ENCODE measurements around the gene CLCN2. TPM values are rescaled to one million over a fixed set of nuclear protein-coding genes. Genes with fewer than 3 reads are reported as not detected.

The CLCN2 gene
- total RNA-seq, 1 experiment from 2014 or later, result 21.6 TPM

GRCh38 chr3:184322731-184323487, 38.5 kb downstream of the CLCN2 start:
- H3K9ac ChIP-seq (ENCODE audit: low read length), result no peak overlapping the region
- no peak overlapping the region for H3K27ac ChIP-seq (ENCODE audit: low read depth, low read length)
- H2AFZ ChIP-seq (ENCODE audit: low read depth, low read length, poor library complexity, severe bottlenecking), result no peak overlapping the region
- no TSS peak for BruUV-seq (replicated peaks)
- H3K4me1 ChIP-seq (ENCODE audit: control insufficient read depth in 1 of 2, insufficient read depth in 2 of 2, low read length in 2 of 2), result peaks cover 24 to 29% of the 10 kb centered on the region in 2 experiments
- intact Hi-C loops (cut with micrococcal nuclease), result no loop called here
- H4K20me1 ChIP-seq (ENCODE audit: insufficient read depth), result peaks cover 29% of the 10 kb centered on the region; the same call in 1 of the 2 replicates
- ChIA-PET RAD21 (ENCODE audit: low non-redundant PET in 1 of 2, low total read pairs in 2 of 2, uncharacterized antibody in 2 of 2, unreplicated experiment in 2 of 2) (no interaction called here), POLR2A (no interaction called here), CTCF (no interaction called here)
- H3K79me2 ChIP-seq (ENCODE audit: insufficient read depth, low read length), result peaks cover 99% of the 10 kb centered on the region
- peaks cover 70 to 81% of the 10 kb centered on the region in 2 experiments for H3K36me3 ChIP-seq (ENCODE audit: control insufficient read depth in 1 of 2, insufficient read depth in 2 of 2, low read length in 2 of 2)
- no peaks in the 10 kb centered on the region for H3K9me3 ChIP-seq (ENCODE audit: control insufficient read depth in 1 of 2, insufficient read depth in 1 of 2, low read depth in 1 of 2, low read length in 2 of 2)
- TF ChIP-seq MAX (IDR thresholded peaks at IDR 0.05) (no peak), POLR2A (IDR thresholded peaks at IDR 0.05; ENCODE audit: borderline replicate concordance, extremely low read depth, insufficient read depth, insufficient read length) (no peak), YY1 (IDR thresholded peaks at IDR 0.05; ENCODE audit: extremely low read depth, insufficient replicate concordance, low read depth, low read length) (no peak), SRF (IDR thresholded peaks at IDR 0.05; ENCODE audit: low read depth) (no peak), JUND (IDR thresholded peaks at IDR 0.05) (no peak), CTCF (IDR thresholded peaks at IDR 0.05 in 2 of 3, conservative IDR thresholded peaks at IDR 0.05 in 1 of 3; ENCODE audit: borderline replicate concordance in 1 of 3, insufficient read depth in 1 of 3, low read depth in 2 of 3, low read length in 2 of 3) (no peak), ZBTB33 (IDR thresholded peaks at IDR 0.05; ENCODE audit: extremely low read depth, insufficient replicate concordance, low read length) (no peak), CBX3 (IDR thresholded peaks at IDR 0.05; ENCODE audit: low read depth) (no peak), EZH2phosphoT487 (IDR thresholded peaks at IDR 0.05; ENCODE audit: borderline replicate concordance) (no peak), ZFX (IDR thresholded peaks at IDR 0.05) (no peak), SIN3A (IDR thresholded peaks at IDR 0.05; ENCODE audit: low read depth) (no peak), ATF3 (IDR thresholded peaks at IDR 0.05) (no peak), TCF7L2 (IDR thresholded peaks at IDR 0.05; ENCODE audit: borderline replicate concordance, extremely low read depth, insufficient read depth, insufficient read length) (no peak), EGR1 (IDR thresholded peaks at IDR 0.05; ENCODE audit: low read depth) (no peak), SP1 (IDR thresholded peaks at IDR 0.05; ENCODE audit: low read depth) (no peak), FOSL1 (IDR thresholded peaks at IDR 0.05; ENCODE audit: low read depth) (no peak), EZH2 (IDR thresholded peaks at IDR 0.05) (no peak), RAD21 (IDR thresholded peaks at IDR 0.05; ENCODE audit: low read depth) (no peak), REST (IDR thresholded peaks at IDR 0.05; ENCODE audit: low read depth) (no peak), POLR2AphosphoS5 (IDR thresholded peaks at IDR 0.05; ENCODE audit: low read depth, low read length) (no peak)
- no peak overlapping the region for H3K4me2 ChIP-seq (ENCODE audit: low read length)
- no peaks in the 10 kb centered on the region for H3K27me3 ChIP-seq (ENCODE audit: insufficient read depth, low read length)
- H3K4me3 ChIP-seq (replicated peaks in 1 of 2; ENCODE audit: low read depth in 1 of 2, low read length in 2 of 2), result no peak overlapping the region
- DNase-seq (ENCODE audit: low read depth, low spot score) (no peak), ATAC-seq (no peak)
- no peaks in the 10 kb centered on the region for H3K9me2 ChIP-seq (ENCODE audit: insufficient read depth)
